Activated T-helper 2 cell treated with anti-CD3 and anti-CD28 coated beads, Interferon-gamma antibody, Interleukin-2, Interleukin-4, amounts not matched to agents 10 μg/mL and 5 μg/mL and 100 μg/mL, durations not matched to agents 14 hours and 24 hours and 36 hours (primary cell): ENCODE results near the gene C17orf50. TPM values are rescaled to one million over a fixed set of nuclear protein-coding genes. Genes with fewer than 3 reads are reported as not detected.

Experiments
- DNase-seq: peaks from one replicate; pipeline ENCODE4 v3.0.0; 2021; ENCODE audit warnings: low spot score
- H3K27ac Mint-ChIP-seq: one replicate; pipeline ENCODE4 v1.8.0; 2021; ENCODE audit warnings: mixed read lengths
- H3K27me3 Mint-ChIP-seq: one replicate; pipeline ENCODE4 v1.8.0; 2021; ENCODE audit warnings: low read depth, mixed read lengths
- H3K36me3 Mint-ChIP-seq: one replicate; pipeline ENCODE4 v1.8.0; 2021; ENCODE audit warnings: low read depth, mixed read lengths
- H3K4me1 Mint-ChIP-seq: one replicate; pipeline ENCODE4 v1.8.0; 2021; ENCODE audit warnings: low read depth, mixed read lengths
- H3K4me3 Mint-ChIP-seq: one replicate; pipeline ENCODE4 v1.8.0; 2021; ENCODE audit warnings: low read depth, mild to moderate bottlenecking, moderate library complexity, mixed read lengths
- H3K9me3 Mint-ChIP-seq: one replicate; pipeline ENCODE4 v1.8.0; 2021; ENCODE audit warnings: mixed read lengths
- intact Hi-C: fragments of 100-400 bp; cut with micrococcal nuclease; formaldehyde crosslinking; loops from one replicate; pipeline ENCODE4 v1.15.1; 2023
- total RNA-seq: library from RNA; stranded (reverse); gene quantifications from 2 replicates; pipeline ENCODE4 v1.2.3, GENCODE V29; 2022

C17orf50 gene
- total RNA-seq, result not detected in 2 replicates

- no peak for DNase-seq
- Mint-ChIP-seq H3K9me3 (no peaks in the 10 kb centered on the region), H3K27me3 (peaks cover 5% of the 10 kb centered on the region), H3K4me3 (no peak within 1 kb of the TSS), H3K36me3 (no peaks in the 10 kb centered on the region), H3K4me1 (peaks cover 8% of the 10 kb centered on the region), H3K27ac (no peak within 1 kb of the TSS)
- intact Hi-C loops, result no loop called here
These were observed at the start of gene C17orf50 for GRCh38 chr17:35760587-35760986. Gene C17orf50 (plus strand): TSS chr17:35760887. CDS start chr17:35760942, 55 bp downstream.

GRCh38 chr17:35710950-35711349 lies 49.7 kb upstream of the C17orf50 start:
- Mint-ChIP-seq H3K4me1 (peaks cover 11% of the 10 kb centered on the region), H3K27me3 (no peaks in the 10 kb centered on the region), H3K27ac (no peak overlapping the region), H3K36me3 (peaks cover 29% of the 10 kb centered on the region), H3K4me3 (no peak overlapping the region), H3K9me3 (no peaks in the 10 kb centered on the region)
- intact Hi-C loops, result no loop called here
- DNase-seq, result no peak

GRCh38 chr17:35713069-35713728 lies 47.5 kb upstream of the C17orf50 start:
- Mint-ChIP-seq H3K36me3 (peaks cover 46% of the 10 kb centered on the region), H3K4me3 (no peak overlapping the region), H3K27me3 (no peaks in the 10 kb centered on the region), H3K27ac (no peak overlapping the region), H3K4me1 (peaks cover 5% of the 10 kb centered on the region), H3K9me3 (no peaks in the 10 kb centered on the region)
- intact Hi-C loops, result no loop called here
- DNase-seq, result no peak

GRCh38 chr17:35714988-35715387 lies 45.7 kb upstream of the C17orf50 start:
- Mint-ChIP-seq H3K4me1 (peaks cover 3% of the 10 kb centered on the region), H3K9me3 (no peaks in the 10 kb centered on the region), H3K27ac (no peak overlapping the region), H3K27me3 (no peaks in the 10 kb centered on the region), H3K36me3 (peaks cover 44% of the 10 kb centered on the region), H3K4me3 (no peak overlapping the region)
- intact Hi-C loops, result no loop called here
- no peak for DNase-seq

GRCh38 chr17:35715416-35715815 lies 45.3 kb upstream of the C17orf50 start:
- Mint-ChIP-seq H3K36me3 (peaks cover 42% of the 10 kb centered on the region), H3K9me3 (no peaks in the 10 kb centered on the region), H3K27me3 (no peaks in the 10 kb centered on the region), H3K4me1 (peaks cover 3% of the 10 kb centered on the region), H3K27ac (no peak overlapping the region), H3K4me3 (no peak overlapping the region)
- DNase-seq, result no peak
- intact Hi-C loops, result no loop called here

- Mint-ChIP-seq H3K9me3 (no peaks in the 10 kb centered on the region), H3K4me1 (peaks cover 3% of the 10 kb centered on the region), H3K27ac (no peak overlapping the region), H3K4me3 (no peak overlapping the region), H3K27me3 (no peaks in the 10 kb centered on the region), H3K36me3 (peaks cover 44% of the 10 kb centered on the region)
- no peak for DNase-seq
- intact Hi-C loops, result no loop called here
These were observed 44.5 kb upstream of the C17orf50 start for GRCh38 chr17:35716173-35716572.

GRCh38 chr17:35716897-35717465 lies 43.7 kb upstream of the C17orf50 start:
- H3K4me1 Mint-ChIP-seq, result peaks cover 3% of the 10 kb centered on the region
- intact Hi-C loops, result no loop called here
- DNase-seq, result no peak
- H3K27ac Mint-ChIP-seq, result no peak overlapping the region
- H3K9me3 Mint-ChIP-seq, result no peaks in the 10 kb centered on the region
- H3K27me3 Mint-ChIP-seq, result no peaks in the 10 kb centered on the region
- H3K4me3 Mint-ChIP-seq, result no peak overlapping the region
- peaks cover 47% of the 10 kb centered on the region for H3K36me3 Mint-ChIP-seq

GRCh38 chr17:35717475-35717874 lies 43.2 kb upstream of the C17orf50 start:
- H3K9me3 Mint-ChIP-seq, result no peaks in the 10 kb centered on the region
- H3K27ac Mint-ChIP-seq, result no peak overlapping the region
- H3K4me1 Mint-ChIP-seq, result peaks cover 3% of the 10 kb centered on the region
- no peak overlapping the region for H3K4me3 Mint-ChIP-seq
- no peaks in the 10 kb centered on the region for H3K27me3 Mint-ChIP-seq
- no peak for DNase-seq
- H3K36me3 Mint-ChIP-seq, result peaks cover 48% of the 10 kb centered on the region
- intact Hi-C loops, result no loop called here

GRCh38 chr17:35723735-35724134 lies 37.0 kb upstream of the C17orf50 start:
- Mint-ChIP-seq H3K9me3 (no peaks in the 10 kb centered on the region), H3K27me3 (no peaks in the 10 kb centered on the region), H3K4me1 (no peaks in the 10 kb centered on the region), H3K36me3 (peaks cover 57% of the 10 kb centered on the region), H3K4me3 (no peak overlapping the region), H3K27ac (no peak overlapping the region)
- DNase-seq, result no peak
- intact Hi-C loops, result no loop called here

- intact Hi-C loops, result no loop called here
- no peak overlapping the region for H3K4me3 Mint-ChIP-seq
- H3K27ac Mint-ChIP-seq, result no peak overlapping the region
- peaks cover 48% of the 10 kb centered on the region for H3K36me3 Mint-ChIP-seq
- no peaks in the 10 kb centered on the region for H3K9me3 Mint-ChIP-seq
- no peaks in the 10 kb centered on the region for H3K4me1 Mint-ChIP-seq
- no peaks in the 10 kb centered on the region for H3K27me3 Mint-ChIP-seq
- no peak for DNase-seq
These were observed 35.6 kb upstream of the C17orf50 start for GRCh38 chr17:35725058-35725457.

GRCh38 chr17:35725802-35726126 lies 34.9 kb upstream of the C17orf50 start:
- Mint-ChIP-seq H3K36me3 (peaks cover 48% of the 10 kb centered on the region), H3K4me3 (no peak overlapping the region), H3K27me3 (peaks cover 4% of the 10 kb centered on the region), H3K4me1 (peaks cover 4% of the 10 kb centered on the region), H3K27ac (no peak overlapping the region), H3K9me3 (no peaks in the 10 kb centered on the region)
- no peak for DNase-seq
- intact Hi-C loops, result no loop called here

GRCh38 chr17:35726127-35726952 lies 34.3 kb upstream of the C17orf50 start:
- H3K27me3 Mint-ChIP-seq, result peaks cover 10% of the 10 kb centered on the region
- no peak overlapping the region for H3K27ac Mint-ChIP-seq
- no peaks in the 10 kb centered on the region for H3K9me3 Mint-ChIP-seq
- H3K36me3 Mint-ChIP-seq, result peaks cover 47% of the 10 kb centered on the region
- H3K4me3 Mint-ChIP-seq, result no peak overlapping the region
- DNase-seq, result no peak
- H3K4me1 Mint-ChIP-seq, result peaks cover 9% of the 10 kb centered on the region
- intact Hi-C loops, result no loop called here

- Mint-ChIP-seq H3K27ac (no peak overlapping the region), H3K4me3 (no peak overlapping the region), H3K9me3 (no peaks in the 10 kb centered on the region), H3K27me3 (peaks cover 11% of the 10 kb centered on the region), H3K36me3 (peaks cover 42% of the 10 kb centered on the region), H3K4me1 (peaks cover 9% of the 10 kb centered on the region)
- intact Hi-C loops, result no loop called here
- DNase-seq, result no peak
These were observed 33.7 kb upstream of the C17orf50 start for GRCh38 chr17:35726953-35727460.
